Thyroid gland (tissue), 4 donors: Measurements from ENCODE around the gene CDK5RAP2.

Experiments used
- CTCF ChIP-seq, 6 experiments: fragments of 200-600 bp in 3 of 6; fragments of 450-650 bp in 3 of 6; sonication (generic) in 3 of 6; IDR thresholded peaks; one replicate each; pipeline ENCODE4 v1.5.1; 2016 to 2019; ENCODE audit warnings: antibody characterized with exemption in 6 of 6, mild to moderate bottlenecking in 2 of 6, inconsistent platforms in 1 of 6, moderate library complexity in 1 of 6
- POLR2A ChIP-seq, 2 donors: fragments of 450-650 bp; IDR thresholded peaks; one replicate each; pipeline ENCODE4 v1.6.1; 2017; ENCODE audit warnings: antibody characterized with exemption in 2 of 2, mild to moderate bottlenecking in 2 of 2, moderate library complexity in 1 of 2

- TF ChIP-seq CTCF (IDR thresholded peaks at IDR 0.05), result no peak
- TF ChIP-seq POLR2A (IDR thresholded peaks at IDR 0.05), result no peak
Measured at GRCh38 chr9:120622790-120623189, 42.8 kb upstream of the CDK5RAP2 start.
